HG03342 (cell line): ENCODE results near the gene POC1A.
"Not testable (repeated sequence)": the region's sequence is repeated elsewhere in the genome, so short reads cannot be mapped to it uniquely, and the experiment has no call there.

Source experiments
- ATAC-seq: cut with Tn5 transposase; IDR thresholded peaks from one replicate; pipeline ENCODE4 v1.9.1; 2021; ENCODE audit warnings: mild to moderate bottlenecking, moderate library complexity; ENCODE audit not compliant: unreplicated experiment

The POC1A gene

DNA sequence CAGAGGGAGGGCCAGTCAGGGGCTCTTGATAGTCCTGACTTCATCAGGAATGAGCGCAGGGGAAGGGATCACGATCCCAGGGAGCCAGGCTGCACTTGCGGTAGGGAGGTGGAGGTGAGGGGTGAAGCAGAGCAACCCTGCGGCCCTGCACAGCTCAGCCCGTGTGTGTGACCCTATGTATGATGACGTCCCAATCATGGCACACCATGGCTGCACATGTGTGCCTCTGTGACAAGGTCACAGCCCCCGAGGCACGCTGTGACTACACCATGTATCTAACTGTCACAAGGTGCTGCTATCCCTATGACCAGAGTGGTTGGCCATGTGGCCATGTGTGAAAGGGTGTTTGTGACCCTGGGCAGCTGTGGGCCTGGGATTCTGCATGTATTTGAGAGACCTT lies 30.5 kb upstream of the POC1A start:
- no peak for ATAC-seq

DNA sequence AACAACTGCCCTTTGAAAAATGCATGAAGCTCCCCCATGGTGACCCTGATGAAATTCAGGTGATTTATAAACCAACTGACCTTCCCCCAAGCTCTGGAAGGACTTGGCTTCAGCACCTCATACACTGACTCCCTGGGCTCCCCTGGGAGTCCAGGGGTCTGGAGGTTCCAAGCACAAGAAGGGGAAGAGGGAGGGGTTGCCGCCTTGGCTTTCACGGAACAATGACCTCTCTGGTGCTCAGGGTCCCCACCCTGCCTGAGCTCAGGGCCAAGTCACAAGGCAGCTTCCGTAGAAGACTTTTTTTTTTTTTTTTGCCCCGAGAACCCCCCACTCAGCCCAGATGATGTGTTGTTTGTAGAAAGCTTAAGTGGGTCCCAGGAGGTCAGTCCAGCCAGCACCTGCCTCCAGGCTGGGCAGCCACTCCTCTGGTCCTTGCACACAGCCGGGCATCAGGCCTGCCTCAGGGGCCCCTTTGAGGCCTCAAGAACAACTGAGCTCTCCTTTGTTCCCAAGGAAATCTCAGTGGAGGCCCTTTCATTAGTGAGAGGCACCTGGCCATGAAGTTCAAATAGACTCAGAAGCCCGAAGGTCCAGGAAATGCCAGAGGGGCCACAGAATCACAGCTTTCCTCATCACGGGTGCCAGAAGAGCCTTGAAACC lies 29.7 kb upstream of the POC1A start:
- ATAC-seq, result no peak

DNA sequence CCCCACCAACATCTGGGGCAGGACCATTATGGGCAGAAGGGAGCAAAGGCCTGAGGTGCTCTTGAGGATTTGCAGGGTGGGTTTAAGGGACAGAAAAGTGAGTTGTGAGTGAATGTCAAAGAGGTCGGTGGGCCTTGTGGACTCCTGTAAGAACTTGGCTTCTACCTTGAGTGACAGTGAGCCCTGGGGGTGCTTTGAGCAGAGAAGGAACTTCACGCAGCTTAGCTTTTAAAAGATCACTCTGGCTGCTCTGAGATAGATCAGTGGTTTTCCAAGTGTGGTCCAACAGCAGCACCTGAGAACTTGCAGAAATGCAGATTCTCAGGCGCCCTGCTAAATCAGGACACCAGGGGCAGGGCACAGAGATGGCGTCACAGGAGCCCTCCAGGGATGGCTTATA lies 28.5 kb upstream of the POC1A start:
- ATAC-seq, result no peak

DNA sequence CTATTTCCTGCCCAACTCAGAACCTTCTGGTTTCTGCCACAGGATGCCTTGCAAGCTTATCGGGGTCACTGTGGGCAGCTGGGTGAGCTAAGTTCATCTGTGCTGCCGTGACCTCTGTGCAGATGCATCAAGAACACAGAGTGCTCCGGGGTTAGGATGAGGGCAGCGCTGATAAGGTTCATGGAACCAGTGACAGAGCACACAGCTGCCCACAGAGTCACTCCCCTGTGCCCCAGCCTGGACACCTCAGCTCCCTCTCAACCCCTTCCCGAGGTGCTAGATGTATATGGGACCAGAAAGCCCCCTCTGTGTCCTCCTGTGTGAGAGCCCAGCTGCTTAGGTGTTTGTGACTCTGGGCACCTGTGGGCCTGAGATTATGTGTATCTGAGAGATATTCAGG lies 28.0 kb upstream of the POC1A start:
- no peak for ATAC-seq

DNA sequence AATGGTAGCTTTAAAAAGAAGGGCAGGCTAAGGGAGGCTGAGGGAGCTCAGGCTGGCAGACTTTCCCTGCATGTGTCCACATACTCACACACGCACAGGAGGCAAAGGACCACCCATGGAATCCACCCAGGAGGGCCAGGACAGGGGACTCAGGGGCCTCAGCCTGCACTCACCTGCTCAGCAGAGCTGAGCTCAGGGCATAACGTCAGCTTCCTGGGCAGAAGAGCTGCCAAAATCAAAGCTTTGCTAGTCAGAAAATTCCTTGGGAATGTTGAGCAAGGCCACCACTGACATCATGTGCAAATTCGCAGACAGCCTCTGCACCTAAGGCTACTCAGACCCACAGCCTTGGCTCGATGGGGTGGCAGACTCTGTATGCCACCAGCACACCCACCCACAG lies 27.3 kb upstream of the POC1A start:
- no peak for ATAC-seq

DNA sequence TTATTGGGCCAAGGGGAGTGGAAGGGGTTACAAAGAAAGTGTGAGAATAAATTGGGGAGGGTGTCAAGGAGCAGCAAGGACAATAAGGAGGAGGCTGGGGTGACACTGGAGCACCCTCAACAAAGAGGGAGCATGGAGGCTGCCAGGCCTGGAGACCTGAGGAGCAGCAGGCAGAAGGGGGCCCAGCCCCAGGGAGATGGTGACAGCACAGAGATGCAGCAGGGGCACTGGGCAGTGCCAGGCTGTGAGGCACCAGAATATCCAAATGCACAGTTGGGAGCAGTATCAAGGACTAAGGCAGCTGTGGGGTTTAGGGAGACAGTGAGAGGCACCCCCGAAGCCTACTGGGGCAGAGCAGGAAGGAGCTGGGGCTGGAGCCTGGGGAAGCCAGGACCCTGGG lies 24.3 kb upstream of the POC1A start:
- no peak for ATAC-seq

DNA sequence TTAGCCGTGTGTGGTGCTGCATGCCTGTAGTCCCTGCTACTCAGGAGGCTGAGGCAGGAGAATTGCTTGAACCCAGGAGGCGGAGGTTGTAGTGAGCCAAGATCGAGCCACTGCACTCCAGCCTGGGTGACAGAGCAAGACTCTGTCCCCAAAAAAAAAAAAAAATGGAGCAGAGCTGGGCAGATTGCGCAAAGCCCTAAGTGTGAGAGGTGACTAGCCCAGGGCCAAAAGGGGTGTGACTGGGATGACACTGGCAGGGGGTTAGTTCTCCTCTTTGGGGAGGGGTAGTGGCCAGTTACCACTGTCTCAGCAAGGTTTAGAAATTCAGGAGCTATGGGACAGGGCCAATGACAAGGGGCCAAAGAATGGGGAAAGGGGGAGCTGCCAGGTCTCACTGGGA lies 23.9 kb upstream of the POC1A start:
- ATAC-seq, result not testable (repeated sequence)

DNA sequence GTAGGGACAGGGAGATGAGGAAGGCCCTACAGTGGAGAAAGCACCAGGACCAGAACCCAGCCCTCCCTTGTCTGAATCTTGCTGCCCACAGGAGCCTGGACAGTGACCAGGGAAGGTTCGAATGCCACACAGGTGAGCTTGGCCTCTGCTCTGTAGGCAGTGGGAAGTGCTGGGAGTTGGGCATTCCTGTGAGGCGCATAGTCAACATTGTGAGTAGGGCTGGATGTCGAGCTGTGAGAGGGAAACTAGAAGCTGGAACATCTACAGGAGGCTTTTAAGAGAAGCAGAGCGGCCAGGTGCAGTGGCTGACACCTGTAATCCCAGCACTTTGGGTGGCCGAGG lies 23.4 kb upstream of the POC1A start:
- no peak for ATAC-seq

DNA sequence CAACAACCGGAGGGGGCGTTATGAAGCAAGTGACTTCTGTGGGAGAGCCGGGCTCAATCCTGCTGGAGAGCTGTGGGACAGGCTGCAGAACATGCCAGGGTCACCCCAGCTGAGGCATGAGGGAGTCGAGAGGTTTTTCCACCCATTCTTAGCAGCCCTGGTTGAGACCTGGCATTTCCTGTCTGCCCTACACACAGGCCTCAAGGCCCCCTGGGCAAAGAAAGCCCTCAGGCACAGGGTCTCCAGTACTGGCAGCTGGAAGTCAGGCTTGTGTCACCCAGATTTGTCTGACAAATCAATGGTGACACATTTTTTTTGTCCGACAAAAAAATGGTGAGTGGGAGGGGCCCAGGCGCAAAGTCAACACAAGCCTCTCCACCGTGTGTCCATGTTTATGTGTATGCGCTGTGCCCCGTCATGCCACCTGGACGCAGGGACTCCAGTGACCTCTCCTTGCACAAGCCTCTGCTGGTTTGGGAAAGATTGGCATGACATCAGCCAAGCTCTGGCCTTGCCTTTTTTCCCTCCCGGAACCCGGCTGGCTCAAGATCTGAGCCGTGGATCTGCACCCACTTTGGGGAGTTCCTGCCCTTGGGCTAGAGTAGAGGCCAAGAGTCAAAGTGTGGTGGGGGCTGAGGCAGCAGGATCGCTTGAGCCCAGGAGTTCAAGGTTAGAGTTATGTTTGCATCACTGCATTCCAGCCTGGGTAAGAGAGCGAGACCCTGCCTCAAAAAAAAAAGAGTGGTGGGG lies 22.9 kb upstream of the POC1A start:
- no peak for ATAC-seq

DNA sequence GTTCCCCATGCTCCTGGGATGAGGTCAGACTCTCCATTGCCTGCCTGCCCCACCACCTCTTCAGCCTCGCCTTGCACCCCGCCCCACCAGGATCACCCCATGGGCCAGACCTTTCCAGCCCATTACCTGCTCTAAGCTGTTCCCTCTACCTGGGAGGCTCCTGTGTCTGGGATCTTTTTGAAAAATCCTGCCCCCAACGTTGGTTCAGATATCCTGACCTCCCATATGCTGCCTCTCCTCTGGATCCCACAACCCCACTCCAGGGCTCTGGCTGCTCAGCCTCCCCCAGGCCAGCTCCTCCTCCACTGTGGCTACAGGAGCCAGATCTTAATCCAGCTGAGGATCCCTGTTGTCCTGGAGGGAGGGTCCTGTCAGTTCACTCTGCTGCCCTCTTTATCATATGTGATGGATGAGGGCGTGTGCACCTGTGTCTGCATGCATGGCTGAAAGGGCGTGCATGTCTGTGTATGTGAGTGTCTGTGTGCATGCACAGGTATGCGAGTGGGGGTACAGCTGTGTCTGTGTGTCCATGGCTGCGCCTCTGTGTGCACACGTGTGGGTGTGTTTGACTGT lies 22.0 kb upstream of the POC1A start:
- ATAC-seq, result no peak

DNA sequence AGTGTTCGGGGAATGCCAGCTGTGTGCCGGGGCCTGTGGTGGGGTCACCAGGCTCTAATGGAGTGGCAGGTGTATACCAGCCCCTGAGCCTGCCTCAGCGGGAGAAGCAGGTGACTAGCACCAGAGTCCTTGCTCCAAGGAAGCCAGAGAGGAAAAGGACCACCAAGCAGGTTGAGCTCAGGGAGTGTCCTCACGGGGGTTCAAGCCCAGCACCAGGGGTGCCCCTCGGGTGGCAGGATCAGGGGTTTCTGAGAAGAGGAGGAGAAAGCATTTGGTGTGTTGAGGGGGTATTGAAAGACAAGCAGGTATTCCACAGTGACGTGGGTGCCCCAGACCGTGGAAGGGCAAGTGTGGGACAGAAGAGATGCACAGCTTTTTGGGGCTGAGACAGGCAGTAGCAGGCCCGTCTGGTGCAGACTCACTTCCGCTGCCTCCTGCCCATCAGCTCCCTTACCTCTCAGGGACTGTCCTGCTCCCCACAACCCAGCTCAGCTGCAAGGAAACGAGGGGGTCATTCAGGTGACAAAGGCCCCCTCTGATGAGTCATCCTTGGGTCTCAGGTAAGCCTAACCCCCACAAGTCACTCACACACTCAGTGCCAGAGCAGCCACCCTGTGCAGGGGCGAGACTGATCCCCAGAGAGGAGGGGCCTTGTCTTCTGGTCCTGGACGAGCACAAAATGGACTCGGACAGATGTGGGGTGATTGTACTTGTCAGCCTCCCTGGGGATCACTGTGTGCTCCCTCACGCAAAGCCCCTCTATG lies 21.4 kb upstream of the POC1A start:
- no peak for ATAC-seq

DNA sequence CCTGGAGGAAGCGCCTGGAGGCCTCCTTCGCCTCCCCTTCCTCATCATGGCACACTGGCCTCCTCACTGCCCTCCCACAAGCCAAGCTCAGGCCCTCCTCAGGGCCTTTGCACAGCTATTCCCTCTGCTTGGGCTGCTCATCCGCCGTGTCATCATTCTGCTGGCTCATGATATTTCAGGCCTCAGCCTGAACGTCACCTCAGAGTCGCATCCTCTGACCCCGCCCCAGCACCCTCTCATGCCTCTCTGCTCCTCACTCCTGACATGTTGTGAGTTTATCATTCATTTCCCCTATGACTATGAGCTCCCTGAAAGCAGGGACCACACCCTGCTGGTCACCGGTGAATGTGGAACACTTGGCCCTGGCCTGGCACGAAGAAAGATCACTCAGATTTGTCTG lies 20.7 kb upstream of the POC1A start:
- ATAC-seq, result no peak

DNA sequence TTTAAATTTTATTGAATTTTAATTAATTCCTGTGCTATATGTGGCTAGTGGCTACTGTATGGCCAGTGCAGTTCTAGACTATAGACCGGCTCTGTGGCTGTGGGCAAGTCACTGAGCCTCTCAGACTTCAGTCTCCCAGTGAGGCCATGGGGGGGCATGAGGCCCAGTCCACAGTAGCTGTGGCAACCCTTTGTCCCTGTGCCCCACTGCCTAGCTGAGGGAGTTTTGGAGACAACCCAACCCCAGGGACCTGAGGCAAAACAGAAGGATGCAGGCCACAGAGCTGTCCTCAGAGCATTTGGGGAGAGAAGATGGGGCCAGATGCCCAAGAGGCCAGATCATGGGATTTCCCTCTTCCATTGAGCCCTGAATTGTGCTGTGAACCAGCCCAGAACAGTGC lies 18.9 kb upstream of the POC1A start:
- ATAC-seq, result no peak

DNA sequence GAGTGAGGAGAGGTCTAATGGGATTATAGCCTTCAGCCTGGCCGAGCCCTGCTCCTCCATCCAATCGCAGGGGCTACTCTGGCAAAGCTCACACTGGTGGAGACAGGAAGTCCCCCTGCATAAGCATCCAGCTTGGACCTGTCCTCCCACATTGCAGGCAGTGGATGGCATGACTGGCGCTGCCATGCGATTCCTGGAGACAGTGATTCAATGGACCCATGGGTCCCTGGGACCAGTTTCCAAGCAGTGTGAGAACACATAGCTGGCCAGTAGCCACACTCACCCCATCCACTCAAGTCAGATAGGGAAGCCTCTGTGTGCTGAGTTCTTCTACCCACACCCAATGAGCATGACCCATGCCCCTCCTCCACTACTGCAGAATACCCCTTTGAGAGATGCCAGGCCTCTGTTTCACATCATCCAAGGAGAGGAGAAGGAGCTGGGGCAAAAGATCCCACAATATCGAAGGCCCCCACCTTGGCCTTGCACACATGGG lies 18.1 kb upstream of the POC1A start:
- ATAC-seq, result no peak

DNA sequence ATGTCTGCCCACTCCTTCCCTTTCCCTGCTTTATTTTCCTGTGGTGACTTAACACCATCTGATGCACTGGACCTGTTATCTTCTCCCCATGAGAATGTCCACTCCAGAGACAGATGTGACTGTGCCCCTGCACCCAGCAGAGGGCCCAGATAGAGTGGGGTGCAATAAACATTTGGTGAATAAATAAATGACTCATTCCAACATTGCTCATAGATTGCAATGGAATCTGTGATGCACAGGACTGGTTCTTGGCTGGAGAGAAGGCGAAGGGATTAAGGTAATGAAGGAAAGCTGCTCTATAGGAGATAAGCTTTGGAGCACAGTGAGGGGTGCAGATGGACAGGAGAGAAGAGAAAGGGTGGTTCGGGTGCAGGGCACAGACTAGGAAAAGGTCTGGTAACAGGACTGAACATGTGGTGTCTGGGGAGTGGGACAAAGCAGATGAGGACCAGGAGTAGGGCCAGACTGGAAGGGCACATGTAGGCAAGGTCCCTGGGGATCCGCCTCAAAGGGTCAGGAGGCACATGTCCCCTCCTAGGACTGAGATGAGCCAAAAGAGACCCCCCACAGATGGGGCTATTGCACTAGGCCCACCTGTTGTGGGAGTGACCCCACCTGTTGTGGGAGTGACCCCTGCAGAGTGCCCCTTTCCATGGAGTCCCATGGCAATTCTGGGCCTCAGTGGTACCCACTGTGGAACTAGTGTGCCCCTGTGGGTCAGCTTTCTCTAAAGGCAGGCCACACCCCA lies 17.5 kb upstream of the POC1A start:
- ATAC-seq, result no peak

DNA sequence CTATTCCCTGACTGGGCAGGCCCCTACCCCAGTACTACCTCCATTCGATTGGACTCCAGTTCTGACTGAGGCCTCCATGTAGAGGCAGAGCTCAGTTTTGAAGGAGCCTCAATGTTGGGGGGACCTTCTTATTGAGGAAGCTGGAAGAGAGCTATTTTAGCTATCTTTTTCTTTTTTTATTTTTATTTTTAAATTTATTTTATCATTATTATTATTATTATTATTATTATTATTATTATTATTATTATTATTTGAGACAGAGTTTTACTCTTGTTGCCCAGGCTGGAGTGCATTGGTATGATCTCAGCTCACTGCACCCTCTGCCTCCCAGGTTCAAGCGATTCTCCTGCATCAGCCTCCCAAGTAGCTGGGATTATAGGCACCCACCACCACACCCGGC lies 16.0 kb upstream of the POC1A start:
- ATAC-seq, result not testable (repeated sequence)

DNA sequence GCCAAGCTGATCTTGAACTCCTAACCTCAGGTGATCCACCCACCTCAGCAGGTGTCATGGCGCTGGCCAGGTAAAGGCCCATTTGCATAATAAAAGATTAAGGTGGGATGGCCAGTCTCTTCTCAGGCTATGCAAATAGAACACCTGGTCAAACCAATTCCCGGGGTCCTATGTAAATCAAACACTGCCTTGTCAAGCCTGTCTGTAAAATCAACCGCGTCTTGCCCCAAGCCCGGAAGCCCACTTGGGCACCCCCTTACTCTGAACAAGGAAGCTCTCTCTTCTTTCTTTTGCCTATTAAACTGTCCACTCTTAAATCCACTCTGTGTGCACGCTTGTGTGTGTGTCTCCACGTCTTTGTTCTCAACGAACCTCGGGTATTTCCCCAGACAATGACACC lies 13.0 kb upstream of the POC1A start:
- no peak for ATAC-seq

DNA sequence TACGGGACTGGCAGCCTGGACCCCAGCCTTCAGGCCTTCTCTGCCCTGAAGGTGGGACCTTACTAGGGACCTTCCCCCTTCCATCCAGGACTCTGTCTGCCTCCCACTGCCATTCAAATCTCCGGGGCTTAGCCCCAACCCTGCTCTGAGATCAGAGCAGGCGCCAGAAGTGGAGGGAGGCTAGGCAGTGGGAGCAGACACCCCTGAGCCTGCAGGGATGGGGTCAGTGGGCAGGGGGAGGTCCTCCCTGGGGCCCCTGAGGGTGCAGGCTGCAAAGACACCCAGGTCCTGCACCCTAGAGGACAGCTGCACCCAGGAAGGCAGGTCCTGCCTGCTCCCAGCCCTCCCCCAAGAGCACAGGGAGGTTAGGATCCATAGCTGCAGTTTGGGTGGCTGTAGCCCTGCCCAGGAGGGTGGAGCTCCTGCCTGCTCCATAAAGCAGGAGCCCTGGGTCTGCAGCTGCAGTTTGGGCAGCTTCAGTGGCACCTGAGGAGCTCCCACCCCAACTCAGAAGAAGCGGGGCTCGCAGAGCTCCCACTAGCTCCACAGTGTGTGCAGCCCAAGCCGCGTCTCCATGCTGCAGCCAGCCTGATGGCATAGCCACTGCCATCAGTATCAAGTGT lies 8.1 kb upstream of the POC1A start:
- no peak for ATAC-seq

DNA sequence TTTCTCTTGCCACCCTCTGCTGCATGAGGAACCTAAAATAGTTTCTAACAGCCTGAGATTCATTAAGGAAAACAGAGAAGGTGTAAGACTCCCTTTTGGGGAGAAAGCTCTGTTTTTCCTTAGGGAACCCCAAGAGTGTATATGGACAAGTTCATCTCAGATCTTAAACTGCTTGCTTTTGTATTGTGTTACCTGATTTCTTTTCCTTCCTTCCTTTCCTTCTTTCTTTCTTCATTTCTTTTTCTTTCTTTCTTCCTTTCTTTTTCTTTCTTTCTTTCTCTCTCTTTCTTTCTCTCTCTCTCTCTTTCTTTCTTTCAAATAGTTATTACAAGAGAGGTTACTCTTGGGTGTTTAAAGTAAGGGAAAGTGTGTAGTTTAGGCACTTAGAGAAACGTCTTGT lies 5.3 kb upstream of the POC1A start:
- ATAC-seq, result no peak

DNA sequence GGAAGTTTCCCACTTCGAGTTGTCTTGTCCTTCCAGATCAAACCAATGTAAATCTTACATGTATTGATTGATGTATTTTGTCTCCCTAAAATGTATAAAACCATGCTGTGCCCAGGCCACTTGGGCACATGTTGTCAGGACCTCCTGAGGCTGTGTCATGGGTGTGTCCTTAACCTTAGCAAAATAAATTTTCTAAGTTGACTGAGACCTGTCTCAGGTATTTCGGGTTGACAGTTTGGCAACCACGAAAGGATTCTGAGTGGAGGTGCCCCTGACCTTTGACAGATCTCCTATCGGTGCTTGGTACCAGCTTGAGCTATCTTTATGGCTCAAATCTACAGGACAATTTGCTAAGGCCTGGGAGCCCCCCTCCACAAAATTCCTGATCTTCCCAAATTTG lies 1.7 kb upstream of the POC1A start:
- no peak for ATAC-seq
